Measurements from ENCODE around the gene CXorf58. TPM values are rescaled to one million over a fixed set of nuclear protein-coding genes. Genes with fewer than 3 reads are reported as not detected.

The CXorf58 gene
- total and polyA plus RNA-seq, 2 donors (not counting 1 experiment from before 2014, with no cell fraction given), result not detected

DNA sequence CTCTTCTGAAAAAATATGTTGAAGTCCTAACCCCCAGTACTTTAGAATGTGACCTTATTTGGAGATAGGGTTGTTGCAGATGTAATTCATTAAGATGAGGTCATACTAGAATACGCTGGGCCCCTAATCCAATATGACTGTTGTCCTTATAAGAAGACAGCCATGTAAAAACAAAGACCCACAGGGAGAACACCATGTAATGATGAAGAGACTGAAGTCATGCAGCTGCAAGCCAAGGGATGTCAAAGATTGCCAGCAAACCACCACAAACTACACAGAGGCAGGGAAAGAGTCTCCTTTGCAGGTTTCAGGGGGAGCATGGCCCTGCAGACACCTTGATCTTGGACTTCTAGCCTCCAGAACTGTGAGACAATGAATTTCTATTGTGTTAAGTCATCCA, 37.4 kb downstream of the CXorf58 start:
- Histone ChIP-seq H3K9me3 (ENCODE audit: control insufficient read depth, insufficient read depth, low read depth, low read length) (no peaks in the 10 kb centered on the region), H3K27ac (ENCODE audit: insufficient read depth, low read length) (no peak overlapping the region), H3K4me2 (ENCODE audit: extremely low read depth, insufficient read depth, low read length) (no peak overlapping the region), H3K4me3 (replicated peaks in 1 of 4; ENCODE audit: control extremely low read depth in 1 of 4, insufficient read depth in 1 of 4, low read depth in 3 of 4, low read length in 4 of 4) (no peak overlapping the region), H3K79me2 (ENCODE audit: control insufficient read depth, insufficient read depth, low read length) (no peaks in the 10 kb centered on the region), H3K27me3 (ENCODE audit: control insufficient read depth, insufficient read depth, low read length) (no peaks in the 10 kb centered on the region), H3K36me3 (ENCODE audit: control insufficient read depth, insufficient read depth, low read length) (no peaks in the 10 kb centered on the region), H2AFZ (ENCODE audit: low read length) (no peak overlapping the region), H4K20me1 (ENCODE audit: control insufficient read depth, extremely low read depth, insufficient read depth, low read length) (no peaks in the 10 kb centered on the region), H3K4me1 (ENCODE audit: control insufficient read depth, extremely low read depth, insufficient read depth, low read length) (no peaks in the 10 kb centered on the region), H3K9ac (ENCODE audit: insufficient read depth, low read length) (no peak overlapping the region)
- no peak for TF ChIP-seq CTCF (conservative IDR thresholded peaks at IDR 0.05 in 1 of 2, IDR thresholded peaks at IDR 0.05 in 1 of 2; ENCODE audit: low read depth in 1 of 2, low read length in 2 of 2)
- DNase-seq (ENCODE audit: low read depth in 2 of 2), result no peak

DNA sequence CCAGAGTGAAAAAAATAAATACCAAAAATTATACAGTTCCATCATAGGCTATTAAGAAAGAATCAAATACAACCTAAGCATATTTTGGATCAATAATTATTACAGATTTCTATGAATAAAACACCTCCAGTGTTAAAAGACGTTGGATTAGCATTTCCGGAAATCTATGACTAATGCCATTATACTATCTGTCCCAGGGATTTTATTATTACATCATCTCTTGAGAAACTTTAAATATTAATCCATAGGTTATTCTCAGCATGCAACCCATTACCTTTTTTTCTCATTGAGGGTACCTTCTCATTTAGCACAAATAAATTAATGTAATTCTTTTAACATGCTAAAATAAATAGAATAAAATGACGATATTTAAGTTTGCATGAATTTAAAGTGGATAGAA, 44.6 kb downstream of the CXorf58 start:
- H3K9me3 ChIP-seq (ENCODE audit: control insufficient read depth, insufficient read depth, low read depth, low read length), result no peaks in the 10 kb centered on the region
- no peak overlapping the region for H3K4me3 ChIP-seq (replicated peaks in 1 of 4; ENCODE audit: control extremely low read depth in 1 of 4, insufficient read depth in 1 of 4, low read depth in 3 of 4, low read length in 4 of 4)
- H3K9ac ChIP-seq (ENCODE audit: insufficient read depth, low read length), result no peak overlapping the region
- DNase-seq (ENCODE audit: low read depth in 2 of 2), result no peak
- H2AFZ ChIP-seq (ENCODE audit: low read length), result no peak overlapping the region
- no peaks in the 10 kb centered on the region for H3K27me3 ChIP-seq (ENCODE audit: control insufficient read depth, insufficient read depth, low read length)
- no peaks in the 10 kb centered on the region for H3K79me2 ChIP-seq (ENCODE audit: control insufficient read depth, insufficient read depth, low read length)
- H3K4me2 ChIP-seq (ENCODE audit: extremely low read depth, insufficient read depth, low read length), result no peak overlapping the region
- no peak overlapping the region for H3K27ac ChIP-seq (ENCODE audit: insufficient read depth, low read length)
- no peaks in the 10 kb centered on the region for H3K4me1 ChIP-seq (ENCODE audit: control insufficient read depth, extremely low read depth, insufficient read depth, low read length)
- H3K36me3 ChIP-seq (ENCODE audit: control insufficient read depth, insufficient read depth, low read length), result no peaks in the 10 kb centered on the region
- H4K20me1 ChIP-seq (ENCODE audit: control insufficient read depth, extremely low read depth, insufficient read depth, low read length), result no peaks in the 10 kb centered on the region
- TF ChIP-seq EZH2 (IDR thresholded peaks at IDR 0.05; ENCODE audit: low read length, missing control alignments) (no peak), CTCF (conservative IDR thresholded peaks at IDR 0.05 in 1 of 2, IDR thresholded peaks at IDR 0.05 in 1 of 2; ENCODE audit: low read depth in 1 of 2, low read length in 2 of 2) (no peak)

DNA sequence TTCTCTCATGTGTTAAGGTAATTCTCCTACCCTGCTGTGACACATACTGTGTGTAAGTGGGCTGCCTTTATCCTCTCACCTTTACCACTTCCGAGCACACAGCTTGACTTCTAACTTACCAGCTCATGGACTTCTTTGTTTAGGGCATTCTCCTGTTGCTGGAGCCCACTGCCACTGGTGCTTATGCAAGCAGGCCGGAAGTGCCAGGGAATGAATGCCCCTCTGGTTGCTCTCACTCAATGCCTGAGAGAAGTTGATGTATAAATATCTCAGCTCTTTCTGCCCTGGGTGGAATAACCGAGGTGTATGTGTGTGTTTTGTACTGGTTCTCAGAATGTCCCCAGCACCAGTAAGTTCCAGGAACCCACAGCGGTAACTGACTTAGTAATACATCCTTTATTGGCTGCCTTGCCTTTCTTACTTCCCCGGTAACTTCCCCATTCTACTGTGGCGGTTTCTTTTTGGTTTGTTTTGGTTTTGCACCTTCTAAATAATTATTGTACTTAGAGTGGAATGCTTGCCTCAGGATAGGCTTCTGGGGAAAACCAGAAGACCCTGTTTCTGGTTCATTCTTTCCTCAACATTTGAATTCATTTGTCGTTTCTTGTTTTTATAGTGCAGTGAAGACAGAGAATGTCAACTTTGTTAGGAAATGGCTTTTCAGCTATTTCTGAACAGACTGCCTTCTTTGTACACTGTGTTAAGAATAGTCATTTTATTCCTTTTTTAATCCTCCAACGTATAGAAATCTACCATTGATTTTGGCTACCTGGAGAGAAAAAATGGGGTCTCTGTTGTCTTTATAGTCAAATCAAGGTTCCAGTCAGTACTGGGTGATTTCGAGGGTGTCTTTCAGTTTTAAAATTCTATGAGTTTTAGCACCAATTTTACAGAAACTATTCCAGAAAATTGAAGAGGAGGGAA, 45.4 kb downstream of the CXorf58 start:
- no peak overlapping the region for H3K27ac ChIP-seq (ENCODE audit: insufficient read depth, low read length)
- peak overlapping the region; percentile 41 for H2AFZ ChIP-seq (ENCODE audit: low read length)
- H3K36me3 ChIP-seq (ENCODE audit: control insufficient read depth, insufficient read depth, low read length), result no peaks in the 10 kb centered on the region
- no peak for DNase-seq (ENCODE audit: low read depth in 2 of 2)
- no peak overlapping the region for H3K4me2 ChIP-seq (ENCODE audit: extremely low read depth, insufficient read depth, low read length)
- no peaks in the 10 kb centered on the region for H3K9me3 ChIP-seq (ENCODE audit: control insufficient read depth, insufficient read depth, low read depth, low read length)
- H3K4me3 ChIP-seq (replicated peaks in 1 of 4; ENCODE audit: control extremely low read depth in 1 of 4, insufficient read depth in 1 of 4, low read depth in 3 of 4, low read length in 4 of 4), result no peak overlapping the region
- H3K4me1 ChIP-seq (ENCODE audit: control insufficient read depth, extremely low read depth, insufficient read depth, low read length), result no peaks in the 10 kb centered on the region
- no peak overlapping the region for H3K9ac ChIP-seq (ENCODE audit: insufficient read depth, low read length)
- TF ChIP-seq CTCF (conservative IDR thresholded peaks at IDR 0.05 in 1 of 2, IDR thresholded peaks at IDR 0.05 in 1 of 2; ENCODE audit: low read depth in 1 of 2, low read length in 2 of 2) (no peak), EZH2 (IDR thresholded peaks at IDR 0.05; ENCODE audit: low read length, missing control alignments) (no peak)
- H3K79me2 ChIP-seq (ENCODE audit: control insufficient read depth, insufficient read depth, low read length), result no peaks in the 10 kb centered on the region
- no peaks in the 10 kb centered on the region for H4K20me1 ChIP-seq (ENCODE audit: control insufficient read depth, extremely low read depth, insufficient read depth, low read length)
- H3K27me3 ChIP-seq (ENCODE audit: control insufficient read depth, insufficient read depth, low read length), result no peaks in the 10 kb centered on the region

Data from fibroblast of lung (primary cell).